Measurements from ENCODE around the gene KPNA4. TPM values are rescaled to one million over a fixed set of nuclear protein-coding genes. Genes with fewer than 3 reads are reported as not detected.

KPNA4 gene, protein sequence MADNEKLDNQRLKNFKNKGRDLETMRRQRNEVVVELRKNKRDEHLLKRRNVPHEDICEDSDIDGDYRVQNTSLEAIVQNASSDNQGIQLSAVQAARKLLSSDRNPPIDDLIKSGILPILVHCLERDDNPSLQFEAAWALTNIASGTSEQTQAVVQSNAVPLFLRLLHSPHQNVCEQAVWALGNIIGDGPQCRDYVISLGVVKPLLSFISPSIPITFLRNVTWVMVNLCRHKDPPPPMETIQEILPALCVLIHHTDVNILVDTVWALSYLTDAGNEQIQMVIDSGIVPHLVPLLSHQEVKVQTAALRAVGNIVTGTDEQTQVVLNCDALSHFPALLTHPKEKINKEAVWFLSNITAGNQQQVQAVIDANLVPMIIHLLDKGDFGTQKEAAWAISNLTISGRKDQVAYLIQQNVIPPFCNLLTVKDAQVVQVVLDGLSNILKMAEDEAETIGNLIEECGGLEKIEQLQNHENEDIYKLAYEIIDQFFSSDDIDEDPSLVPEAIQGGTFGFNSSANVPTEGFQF
- total RNA-seq (ENCODE audit: low replicate concordance) = 37.8 and 46.0 TPM in 2 replicates

DNA sequence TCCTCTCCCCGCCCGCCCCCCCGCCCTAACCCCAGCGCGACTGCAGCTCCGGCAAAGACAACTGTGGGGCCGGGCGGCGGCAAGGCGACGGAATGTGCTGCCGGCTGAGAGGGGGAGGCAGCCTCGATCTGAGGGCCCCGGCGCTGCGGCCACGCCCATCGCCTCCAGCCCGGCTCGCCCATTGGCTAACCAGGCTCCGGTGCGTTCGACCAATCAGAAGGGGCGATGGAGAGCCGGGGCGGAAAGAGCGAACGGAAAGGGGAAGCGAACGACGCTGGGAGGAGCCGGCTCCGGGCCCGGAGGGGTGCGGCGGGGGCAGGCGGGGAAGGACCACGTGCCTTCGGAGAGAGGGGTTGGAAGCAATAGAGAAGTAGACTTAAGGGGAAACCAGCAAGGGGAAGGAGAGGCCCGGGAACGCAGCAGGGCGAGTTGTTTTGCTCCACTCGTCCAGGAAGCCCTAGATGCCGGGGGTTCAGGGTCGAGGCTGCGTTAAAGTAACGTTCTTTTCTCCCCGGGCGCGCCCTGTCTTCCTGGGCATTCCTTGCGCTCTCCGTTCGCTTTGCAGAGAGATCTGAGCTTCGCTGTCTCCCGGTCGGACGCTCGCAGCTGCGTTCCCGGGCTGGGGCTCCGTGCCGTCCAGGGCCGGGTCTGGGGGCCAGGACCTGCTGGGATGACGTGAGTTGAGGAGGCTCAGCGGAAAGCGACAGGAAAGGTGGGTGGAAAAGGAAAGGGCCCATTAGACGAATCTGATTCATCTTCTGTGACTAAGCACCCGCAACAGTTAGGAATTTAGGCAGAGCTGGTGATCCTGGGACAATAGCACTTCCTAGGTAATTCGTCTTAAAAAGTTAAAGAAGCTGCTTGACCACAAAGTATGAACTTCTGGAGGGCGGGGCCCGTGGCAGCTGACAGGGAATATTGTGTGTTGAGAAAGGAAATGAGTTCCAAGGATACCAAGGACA lies at the start of gene KPNA4:
Gene KPNA4, minus strand, starts transcription at position 130 of the 962 bp plus-strand sequence. CDS start 289 bp downstream, outside the sequence.
- peak; percentile 95 for DNase-seq (ENCODE audit: low read depth)
- TF ChIP-seq, protein P1, sequence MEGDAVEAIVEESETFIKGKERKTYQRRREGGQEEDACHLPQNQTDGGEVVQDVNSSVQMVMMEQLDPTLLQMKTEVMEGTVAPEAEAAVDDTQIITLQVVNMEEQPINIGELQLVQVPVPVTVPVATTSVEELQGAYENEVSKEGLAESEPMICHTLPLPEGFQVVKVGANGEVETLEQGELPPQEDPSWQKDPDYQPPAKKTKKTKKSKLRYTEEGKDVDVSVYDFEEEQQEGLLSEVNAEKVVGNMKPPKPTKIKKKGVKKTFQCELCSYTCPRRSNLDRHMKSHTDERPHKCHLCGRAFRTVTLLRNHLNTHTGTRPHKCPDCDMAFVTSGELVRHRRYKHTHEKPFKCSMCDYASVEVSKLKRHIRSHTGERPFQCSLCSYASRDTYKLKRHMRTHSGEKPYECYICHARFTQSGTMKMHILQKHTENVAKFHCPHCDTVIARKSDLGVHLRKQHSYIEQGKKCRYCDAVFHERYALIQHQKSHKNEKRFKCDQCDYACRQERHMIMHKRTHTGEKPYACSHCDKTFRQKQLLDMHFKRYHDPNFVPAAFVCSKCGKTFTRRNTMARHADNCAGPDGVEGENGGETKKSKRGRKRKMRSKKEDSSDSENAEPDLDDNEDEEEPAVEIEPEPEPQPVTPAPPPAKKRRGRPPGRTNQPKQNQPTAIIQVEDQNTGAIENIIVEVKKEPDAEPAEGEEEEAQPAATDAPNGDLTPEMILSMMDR (IDR thresholded peaks at IDR 0.05; ENCODE audit: insufficient read depth, low read length) = no peak
- peak within 1 kb of the TSS; percentile 92 for H3K4me3 ChIP-seq (ENCODE audit: low read depth, low read length)

DNA sequence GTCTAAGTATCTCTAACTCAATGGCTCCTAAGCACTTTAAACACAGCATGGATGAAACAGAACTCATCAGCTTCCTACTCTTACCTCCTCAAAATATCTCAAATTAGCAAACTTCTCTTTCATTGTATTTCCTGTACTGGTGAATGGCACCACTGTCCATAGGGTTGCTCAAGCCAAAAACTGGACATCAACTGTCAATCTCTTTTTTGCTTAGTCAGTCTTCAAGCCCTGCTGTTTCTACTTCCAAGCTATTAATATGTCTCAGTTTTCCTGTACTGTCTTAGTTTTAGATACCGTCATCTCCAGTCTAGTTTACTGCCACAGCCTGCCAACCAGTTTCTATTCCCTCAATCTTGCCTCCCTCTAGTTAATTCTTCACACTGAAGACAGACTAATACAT lies 48.3 kb upstream of the KPNA4 start:
- no peak overlapping the region for H3K4me3 ChIP-seq (ENCODE audit: low read depth, low read length)
- no peak for DNase-seq (ENCODE audit: low read depth)
- TF ChIP-seq, protein P1 (IDR thresholded peaks at IDR 0.05; ENCODE audit: insufficient read depth, low read length) = no peak

DNA sequence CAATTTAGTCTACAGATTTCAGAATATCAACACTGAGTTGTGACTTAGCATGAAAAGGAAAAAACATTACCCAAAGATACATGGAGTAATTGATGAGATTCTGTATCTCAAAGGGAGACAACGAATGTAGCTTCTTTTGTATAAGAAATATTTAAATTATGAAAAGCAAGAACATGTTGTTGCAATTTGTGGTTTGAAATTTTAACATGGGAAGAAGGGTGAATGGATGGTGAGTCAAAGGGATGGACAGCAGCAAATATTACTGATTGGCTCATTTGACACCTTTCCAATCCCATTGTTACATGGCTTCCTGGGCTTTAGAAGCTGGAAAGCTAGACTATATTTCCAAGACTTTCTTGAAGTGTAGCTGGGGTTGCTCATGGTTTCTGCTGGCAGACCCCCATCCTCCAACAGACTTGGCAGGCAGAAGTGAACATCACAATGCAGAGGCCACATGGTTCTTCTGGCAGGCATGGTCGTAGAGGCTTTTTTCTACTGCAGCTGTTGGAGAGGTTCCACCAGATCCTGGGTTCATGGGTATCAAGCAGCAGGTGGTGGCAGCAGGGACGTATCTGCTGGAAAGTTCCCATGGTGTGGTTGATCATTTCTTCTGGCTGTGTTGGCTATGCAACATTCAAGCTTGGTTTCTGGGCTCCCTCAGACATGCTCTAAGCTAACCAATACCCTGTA lies 47.2 kb upstream of the KPNA4 start:
- TF ChIP-seq, protein P1 (IDR thresholded peaks at IDR 0.05; ENCODE audit: insufficient read depth, low read length) = no peak
- no peak overlapping the region for H3K4me3 ChIP-seq (ENCODE audit: low read depth, low read length)
- peak; percentile 12 for DNase-seq (ENCODE audit: low read depth)

DNA sequence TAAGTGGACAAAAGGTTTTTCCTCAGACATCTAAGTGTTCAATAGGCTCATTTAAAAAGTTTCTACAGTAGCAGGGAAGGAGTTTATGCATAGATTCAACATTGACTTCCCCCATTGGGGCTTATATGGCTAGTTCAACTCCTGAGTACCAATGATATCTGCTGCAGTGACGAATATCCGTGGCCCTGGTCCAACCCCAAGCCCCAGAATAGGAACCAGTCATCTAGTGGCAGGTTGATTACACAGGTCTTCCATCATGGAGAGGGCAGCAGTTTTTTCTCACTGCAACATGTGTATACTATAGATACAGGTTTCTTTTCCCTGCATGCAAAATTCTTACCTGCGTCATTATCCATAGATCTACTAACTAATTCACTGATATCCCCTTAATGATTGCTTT lies 45.8 kb upstream of the KPNA4 start:
- TF ChIP-seq, protein P1 (IDR thresholded peaks at IDR 0.05; ENCODE audit: insufficient read depth, low read length) = no peak
- H3K4me3 ChIP-seq (ENCODE audit: low read depth, low read length) = no peak overlapping the region
- DNase-seq (ENCODE audit: low read depth) = no peak

DNA sequence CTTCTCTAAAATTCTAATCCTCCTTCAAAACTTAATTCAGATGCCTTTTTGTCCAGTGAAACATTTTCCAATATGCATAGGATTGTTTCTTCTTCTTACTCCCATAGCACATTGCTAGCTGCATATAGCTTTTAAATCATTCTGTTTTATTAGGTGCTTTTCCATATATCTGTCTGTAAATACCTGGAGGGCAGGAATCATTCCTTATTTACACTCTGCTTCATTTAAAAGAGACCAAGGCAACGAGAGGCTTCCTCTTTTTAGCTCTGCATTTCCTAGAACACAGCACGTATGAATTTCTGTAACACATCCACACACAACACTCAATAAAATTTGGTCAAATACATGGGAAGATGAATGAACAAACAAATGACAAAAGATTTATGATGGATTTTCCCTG lies 43.5 kb upstream of the KPNA4 start:
- H3K4me3 ChIP-seq (ENCODE audit: low read depth, low read length) = no peak overlapping the region
- TF ChIP-seq, protein P1 (IDR thresholded peaks at IDR 0.05; ENCODE audit: insufficient read depth, low read length) = no peak
- DNase-seq (ENCODE audit: low read depth) = no peak

DNA sequence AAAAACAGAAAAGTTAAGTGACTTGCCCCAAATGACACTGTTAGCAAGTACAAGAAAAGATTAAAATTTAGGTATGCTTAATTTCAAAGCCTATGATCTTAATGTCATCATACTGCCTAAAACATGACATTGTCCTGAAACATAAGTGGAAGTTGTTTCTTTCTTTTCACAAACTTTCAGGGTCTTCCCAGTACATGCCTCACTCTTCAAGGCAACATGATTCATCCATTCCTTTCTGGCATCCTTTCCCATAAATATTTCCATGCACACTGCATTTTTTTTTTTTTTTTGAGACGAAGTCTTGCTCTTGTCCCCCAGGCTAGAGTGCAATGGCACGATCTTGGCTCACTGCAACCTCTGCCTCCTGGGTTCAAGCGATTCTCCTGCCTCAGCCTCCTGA lies 42.5 kb upstream of the KPNA4 start:
- TF ChIP-seq, protein P1 (IDR thresholded peaks at IDR 0.05; ENCODE audit: insufficient read depth, low read length) = no peak

More for the DNA sequence above, 42.5 kb upstream of the KPNA4 start:
- H3K4me3 ChIP-seq (ENCODE audit: low read depth, low read length) = no peak overlapping the region
- no peak for DNase-seq (ENCODE audit: low read depth)

Measured in fibroblast of the aortic adventitia (primary cell).